ENCODE data around the gene MLYCD. TPM values are rescaled to one million over a fixed set of nuclear protein-coding genes. Genes with fewer than 3 reads are reported as not detected.

The MLYCD gene
- total and polyA plus RNA-seq, 4 donors: 3.7 to 24.4 (median 7.5) TPM

DNA sequence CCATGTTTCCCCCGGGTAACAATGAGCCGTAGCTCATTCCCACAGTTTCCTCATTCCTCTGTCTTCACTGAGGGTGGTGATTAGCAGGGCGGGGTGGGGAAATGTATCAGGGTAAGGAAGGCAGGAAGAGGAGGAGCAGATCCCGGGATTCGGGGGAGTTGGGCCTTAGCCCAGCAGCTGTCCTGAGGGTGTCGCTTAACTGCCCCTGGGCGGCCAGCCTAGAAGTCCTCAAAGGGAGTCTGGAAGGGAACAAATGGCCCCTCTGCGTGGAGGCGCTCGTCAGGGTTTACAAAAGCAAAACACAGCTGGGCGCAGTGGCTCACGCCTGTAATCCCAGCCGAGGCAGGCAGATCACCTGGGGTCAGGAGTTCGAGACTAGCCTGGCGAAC is 14.3 kb downstream of the MLYCD start:
- Histone ChIP-seq H3K9me3 (ENCODE audit: control insufficient read depth in 4 of 4, low read length in 3 of 4) (no peaks in the 10 kb centered on the region), H3K27ac (ENCODE audit: low read depth in 1 of 2, low read length in 2 of 2) (no peak overlapping the region), H3K9ac (ENCODE audit: low read depth in 1 of 2, low read length in 2 of 2) (no peak overlapping the region), H3K4me3 (ENCODE audit: low read depth in 1 of 3, low read length in 3 of 3) (no peak overlapping the region), H3K27me3 (ENCODE audit: control insufficient read depth in 4 of 4, insufficient read depth in 4 of 4, low read length in 3 of 4) (no peaks in the 10 kb centered on the region), H3K36me3 (ENCODE audit: control insufficient read depth in 4 of 4, insufficient read depth in 3 of 4, low read depth in 1 of 4, low read length in 3 of 4) (peaks cover 29 to 77% (median 50%) of the 10 kb centered on the region in 4 donors), H3K4me1 (ENCODE audit: control insufficient read depth in 4 of 4, insufficient read depth in 4 of 4, low read length in 3 of 4) (no peaks in the 10 kb centered on the region)
- TF ChIP-seq SP1 (IDR thresholded peaks at IDR 0.05) (no peak), YY1 (IDR thresholded peaks at IDR 0.05) (no peak), TAF1 (conservative IDR thresholded peaks at IDR 0.05) (no peak), RAD21 (IDR thresholded peaks at IDR 0.05) (no peak), NR2F2 (IDR thresholded peaks at IDR 0.05) (no peak)
- TF ChIP-seq, protein P1, sequence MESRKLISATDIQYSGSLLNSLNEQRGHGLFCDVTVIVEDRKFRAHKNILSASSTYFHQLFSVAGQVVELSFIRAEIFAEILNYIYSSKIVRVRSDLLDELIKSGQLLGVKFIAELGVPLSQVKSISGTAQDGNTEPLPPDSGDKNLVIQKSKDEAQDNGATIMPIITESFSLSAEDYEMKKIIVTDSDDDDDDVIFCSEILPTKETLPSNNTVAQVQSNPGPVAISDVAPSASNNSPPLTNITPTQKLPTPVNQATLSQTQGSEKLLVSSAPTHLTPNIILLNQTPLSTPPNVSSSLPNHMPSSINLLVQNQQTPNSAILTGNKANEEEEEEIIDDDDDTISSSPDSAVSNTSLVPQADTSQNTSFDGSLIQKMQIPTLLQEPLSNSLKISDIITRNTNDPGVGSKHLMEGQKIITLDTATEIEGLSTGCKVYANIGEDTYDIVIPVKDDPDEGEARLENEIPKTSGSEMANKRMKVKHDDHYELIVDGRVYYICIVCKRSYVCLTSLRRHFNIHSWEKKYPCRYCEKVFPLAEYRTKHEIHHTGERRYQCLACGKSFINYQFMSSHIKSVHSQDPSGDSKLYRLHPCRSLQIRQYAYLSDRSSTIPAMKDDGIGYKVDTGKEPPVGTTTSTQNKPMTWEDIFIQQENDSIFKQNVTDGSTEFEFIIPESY (IDR thresholded peaks at IDR 0.05): no peak
- TF ChIP-seq, protein P2, sequence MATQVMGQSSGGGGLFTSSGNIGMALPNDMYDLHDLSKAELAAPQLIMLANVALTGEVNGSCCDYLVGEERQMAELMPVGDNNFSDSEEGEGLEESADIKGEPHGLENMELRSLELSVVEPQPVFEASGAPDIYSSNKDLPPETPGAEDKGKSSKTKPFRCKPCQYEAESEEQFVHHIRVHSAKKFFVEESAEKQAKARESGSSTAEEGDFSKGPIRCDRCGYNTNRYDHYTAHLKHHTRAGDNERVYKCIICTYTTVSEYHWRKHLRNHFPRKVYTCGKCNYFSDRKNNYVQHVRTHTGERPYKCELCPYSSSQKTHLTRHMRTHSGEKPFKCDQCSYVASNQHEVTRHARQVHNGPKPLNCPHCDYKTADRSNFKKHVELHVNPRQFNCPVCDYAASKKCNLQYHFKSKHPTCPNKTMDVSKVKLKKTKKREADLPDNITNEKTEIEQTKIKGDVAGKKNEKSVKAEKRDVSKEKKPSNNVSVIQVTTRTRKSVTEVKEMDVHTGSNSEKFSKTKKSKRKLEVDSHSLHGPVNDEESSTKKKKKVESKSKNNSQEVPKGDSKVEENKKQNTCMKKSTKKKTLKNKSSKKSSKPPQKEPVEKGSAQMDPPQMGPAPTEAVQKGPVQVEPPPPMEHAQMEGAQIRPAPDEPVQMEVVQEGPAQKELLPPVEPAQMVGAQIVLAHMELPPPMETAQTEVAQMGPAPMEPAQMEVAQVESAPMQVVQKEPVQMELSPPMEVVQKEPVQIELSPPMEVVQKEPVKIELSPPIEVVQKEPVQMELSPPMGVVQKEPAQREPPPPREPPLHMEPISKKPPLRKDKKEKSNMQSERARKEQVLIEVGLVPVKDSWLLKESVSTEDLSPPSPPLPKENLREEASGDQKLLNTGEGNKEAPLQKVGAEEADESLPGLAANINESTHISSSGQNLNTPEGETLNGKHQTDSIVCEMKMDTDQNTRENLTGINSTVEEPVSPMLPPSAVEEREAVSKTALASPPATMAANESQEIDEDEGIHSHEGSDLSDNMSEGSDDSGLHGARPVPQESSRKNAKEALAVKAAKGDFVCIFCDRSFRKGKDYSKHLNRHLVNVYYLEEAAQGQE (IDR thresholded peaks at IDR 0.05): no peak
- TF ChIP-seq, protein P3, sequence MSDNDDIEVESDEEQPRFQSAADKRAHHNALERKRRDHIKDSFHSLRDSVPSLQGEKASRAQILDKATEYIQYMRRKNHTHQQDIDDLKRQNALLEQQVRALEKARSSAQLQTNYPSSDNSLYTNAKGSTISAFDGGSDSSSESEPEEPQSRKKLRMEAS (IDR thresholded peaks at IDR 0.05): no peak
- no peak for DNase-seq (ENCODE audit: low spot score)
- 85% methylated on average over 15 of the region's 15 CpGs for WGBS

DNA sequence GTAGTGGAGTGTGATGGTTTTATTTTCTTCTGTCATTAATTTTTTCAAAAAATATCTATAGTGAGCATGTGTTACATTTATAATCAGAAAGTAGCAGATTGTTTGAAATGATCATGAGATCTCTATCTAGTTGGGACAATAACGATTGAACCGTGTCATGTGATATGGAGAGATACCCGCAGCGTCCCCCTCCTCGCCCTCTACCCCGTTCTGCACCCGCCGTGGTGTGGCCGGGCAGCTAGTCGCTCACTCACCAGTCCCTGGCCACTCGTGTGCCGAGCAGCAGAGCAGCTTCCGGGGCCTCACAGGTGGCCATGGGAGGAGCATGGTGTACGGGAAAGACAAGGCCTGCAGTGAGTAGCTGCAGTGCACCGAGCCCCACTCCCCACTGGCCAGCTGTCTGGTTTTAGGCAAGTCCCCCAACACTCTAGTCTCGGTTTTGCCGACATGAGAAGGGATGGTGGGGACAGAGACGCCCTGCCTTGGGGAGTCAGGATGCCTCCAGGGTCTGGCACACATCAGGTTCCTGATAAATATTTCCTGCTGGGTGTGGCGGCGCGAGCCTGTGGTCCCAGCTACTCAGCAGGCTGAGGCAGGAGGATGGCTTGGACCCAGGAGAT is 15.3 kb downstream of the MLYCD start:
- 96% methylated on average over 21 of the region's 21 CpGs for WGBS
- TF ChIP-seq, protein P4, sequence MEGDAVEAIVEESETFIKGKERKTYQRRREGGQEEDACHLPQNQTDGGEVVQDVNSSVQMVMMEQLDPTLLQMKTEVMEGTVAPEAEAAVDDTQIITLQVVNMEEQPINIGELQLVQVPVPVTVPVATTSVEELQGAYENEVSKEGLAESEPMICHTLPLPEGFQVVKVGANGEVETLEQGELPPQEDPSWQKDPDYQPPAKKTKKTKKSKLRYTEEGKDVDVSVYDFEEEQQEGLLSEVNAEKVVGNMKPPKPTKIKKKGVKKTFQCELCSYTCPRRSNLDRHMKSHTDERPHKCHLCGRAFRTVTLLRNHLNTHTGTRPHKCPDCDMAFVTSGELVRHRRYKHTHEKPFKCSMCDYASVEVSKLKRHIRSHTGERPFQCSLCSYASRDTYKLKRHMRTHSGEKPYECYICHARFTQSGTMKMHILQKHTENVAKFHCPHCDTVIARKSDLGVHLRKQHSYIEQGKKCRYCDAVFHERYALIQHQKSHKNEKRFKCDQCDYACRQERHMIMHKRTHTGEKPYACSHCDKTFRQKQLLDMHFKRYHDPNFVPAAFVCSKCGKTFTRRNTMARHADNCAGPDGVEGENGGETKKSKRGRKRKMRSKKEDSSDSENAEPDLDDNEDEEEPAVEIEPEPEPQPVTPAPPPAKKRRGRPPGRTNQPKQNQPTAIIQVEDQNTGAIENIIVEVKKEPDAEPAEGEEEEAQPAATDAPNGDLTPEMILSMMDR (IDR thresholded peaks at IDR 0.05; ENCODE audit: low read depth, low read length, missing input control): no peak
- TF ChIP-seq EGR1 (IDR thresholded peaks at IDR 0.05; ENCODE audit: low read depth in 2 of 2) (no peak), JUND (IDR thresholded peaks at IDR 0.05) (no peak), RAD21 (IDR thresholded peaks at IDR 0.05) (no peak), FOXA2 (IDR thresholded peaks at IDR 0.05) (no peak), NR2F2 (IDR thresholded peaks at IDR 0.05) (no peak), YY1 (IDR thresholded peaks at IDR 0.05) (no peak)
- TF ChIP-seq, protein P5, sequence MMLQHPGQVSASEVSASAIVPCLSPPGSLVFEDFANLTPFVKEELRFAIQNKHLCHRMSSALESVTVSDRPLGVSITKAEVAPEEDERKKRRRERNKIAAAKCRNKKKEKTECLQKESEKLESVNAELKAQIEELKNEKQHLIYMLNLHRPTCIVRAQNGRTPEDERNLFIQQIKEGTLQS (IDR thresholded peaks at IDR 0.05): no peak
- peaks cover 29 to 78% (median 49%) of the 10 kb centered on the region in 4 donors for H3K36me3 ChIP-seq (ENCODE audit: control insufficient read depth in 4 of 4, insufficient read depth in 3 of 4, low read depth in 1 of 4, low read length in 3 of 4)
- H3K9ac ChIP-seq (ENCODE audit: low read depth in 1 of 2, low read length in 2 of 2): no peak overlapping the region
- H3K27me3 ChIP-seq (ENCODE audit: control insufficient read depth in 4 of 4, insufficient read depth in 4 of 4, low read length in 3 of 4): no peaks in the 10 kb centered on the region
- H3K27ac ChIP-seq (ENCODE audit: low read depth in 1 of 2, low read length in 2 of 2): no peak overlapping the region
- no peak overlapping the region for H3K4me3 ChIP-seq (ENCODE audit: low read depth in 1 of 3, low read length in 3 of 3)
- H3K4me1 ChIP-seq (ENCODE audit: control insufficient read depth in 4 of 4, insufficient read depth in 4 of 4, low read length in 3 of 4): no peaks in the 10 kb centered on the region
- no peak for DNase-seq (ENCODE audit: low spot score)
- H3K9me3 ChIP-seq (ENCODE audit: control insufficient read depth in 4 of 4, low read length in 3 of 4): no peaks in the 10 kb centered on the region

All from liver (tissue), 9 donors.